Measurements from ENCODE around the gene MACROD2.
"Not testable (repeated sequence)": the region's sequence is repeated elsewhere in the genome, so short reads cannot be mapped to it uniquely, and the experiment has no call there.

The MACROD2 gene

DNA sequence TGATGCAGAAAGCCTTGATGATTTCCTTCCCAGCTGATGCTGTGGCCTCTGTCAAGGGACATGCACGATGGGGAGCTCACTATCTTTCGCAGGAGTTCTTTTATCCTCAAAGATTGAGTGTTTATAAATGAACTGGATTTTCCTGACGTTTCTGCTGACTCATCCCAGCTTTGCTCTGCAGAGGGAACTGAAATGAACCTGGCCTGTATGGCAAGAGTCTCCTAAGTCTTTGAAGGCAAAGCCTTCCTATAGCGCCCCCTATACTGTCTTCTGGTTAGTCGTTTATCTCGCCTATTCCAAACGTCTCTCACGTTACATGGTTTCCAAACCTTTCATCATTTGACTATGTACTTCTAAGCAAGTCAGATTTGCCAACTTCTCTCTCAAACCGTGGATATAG, 2012.6 kb downstream of the MACROD2 start:
- TF ChIP-seq, protein P1, sequence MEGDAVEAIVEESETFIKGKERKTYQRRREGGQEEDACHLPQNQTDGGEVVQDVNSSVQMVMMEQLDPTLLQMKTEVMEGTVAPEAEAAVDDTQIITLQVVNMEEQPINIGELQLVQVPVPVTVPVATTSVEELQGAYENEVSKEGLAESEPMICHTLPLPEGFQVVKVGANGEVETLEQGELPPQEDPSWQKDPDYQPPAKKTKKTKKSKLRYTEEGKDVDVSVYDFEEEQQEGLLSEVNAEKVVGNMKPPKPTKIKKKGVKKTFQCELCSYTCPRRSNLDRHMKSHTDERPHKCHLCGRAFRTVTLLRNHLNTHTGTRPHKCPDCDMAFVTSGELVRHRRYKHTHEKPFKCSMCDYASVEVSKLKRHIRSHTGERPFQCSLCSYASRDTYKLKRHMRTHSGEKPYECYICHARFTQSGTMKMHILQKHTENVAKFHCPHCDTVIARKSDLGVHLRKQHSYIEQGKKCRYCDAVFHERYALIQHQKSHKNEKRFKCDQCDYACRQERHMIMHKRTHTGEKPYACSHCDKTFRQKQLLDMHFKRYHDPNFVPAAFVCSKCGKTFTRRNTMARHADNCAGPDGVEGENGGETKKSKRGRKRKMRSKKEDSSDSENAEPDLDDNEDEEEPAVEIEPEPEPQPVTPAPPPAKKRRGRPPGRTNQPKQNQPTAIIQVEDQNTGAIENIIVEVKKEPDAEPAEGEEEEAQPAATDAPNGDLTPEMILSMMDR (conservative IDR thresholded peaks at IDR 0.05; ENCODE audit: low read depth, low read length) = no peak
- DNase-seq (ENCODE audit: low read depth) = no peak
- no peak overlapping the region for H3K4me3 ChIP-seq (ENCODE audit: low read length)

DNA sequence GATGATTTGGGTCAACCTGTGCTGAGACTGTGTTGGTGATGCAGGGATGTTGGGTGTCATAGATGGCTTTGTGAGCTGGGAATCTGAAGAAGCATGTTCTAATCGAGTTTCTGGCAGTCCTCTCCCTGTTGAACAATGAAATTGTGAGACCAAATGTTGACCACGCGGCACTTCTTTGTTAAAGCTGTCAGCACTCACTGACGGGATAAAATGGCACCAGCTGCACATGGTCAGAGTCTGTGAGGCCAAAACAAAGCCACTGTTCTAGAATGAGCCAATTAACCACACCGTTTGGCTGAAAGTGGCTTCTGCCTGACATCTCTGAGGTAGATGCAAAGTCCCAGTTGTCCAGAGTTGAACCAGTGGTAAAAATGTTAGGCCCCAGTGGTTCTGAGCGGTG, 2015.7 kb downstream of the MACROD2 start:
- H3K4me3 ChIP-seq (ENCODE audit: low read length) = no peak overlapping the region
- TF ChIP-seq, protein P1 (conservative IDR thresholded peaks at IDR 0.05; ENCODE audit: low read depth, low read length) = no peak

GRCh38 chr20:16011519-16011918, 2016.2 kb downstream of the MACROD2 start:
- no peak overlapping the region for H3K4me3 ChIP-seq (ENCODE audit: low read length)
- no peak for DNase-seq (ENCODE audit: low read depth)
- TF ChIP-seq, protein P1 (conservative IDR thresholded peaks at IDR 0.05; ENCODE audit: low read depth, low read length) = no peak

More for the DNA sequence above, 2015.7 kb downstream of the MACROD2 start:
- no peak for DNase-seq (ENCODE audit: low read depth)

- not testable (repeated sequence) for DNase-seq (ENCODE audit: low read depth); H3K4me3 ChIP-seq (ENCODE audit: low read length)
Measured at GRCh38 chr20:16012934-16013333, 2017.6 kb downstream of the MACROD2 start.

GRCh38 chr20:16013631-16014030, 2018.3 kb downstream of the MACROD2 start:
- TF ChIP-seq, protein P1 (conservative IDR thresholded peaks at IDR 0.05; ENCODE audit: low read depth, low read length) = no peak
- DNase-seq (ENCODE audit: low read depth) = no peak
- H3K4me3 ChIP-seq (ENCODE audit: low read length) = no peak overlapping the region

GRCh38 chr20:16014436-16014835, 2019.1 kb downstream of the MACROD2 start:
- TF ChIP-seq, protein P1 (conservative IDR thresholded peaks at IDR 0.05; ENCODE audit: low read depth, low read length) = no peak
- no peak for DNase-seq (ENCODE audit: low read depth)
- H3K4me3 ChIP-seq (ENCODE audit: low read length) = no peak overlapping the region

DNA sequence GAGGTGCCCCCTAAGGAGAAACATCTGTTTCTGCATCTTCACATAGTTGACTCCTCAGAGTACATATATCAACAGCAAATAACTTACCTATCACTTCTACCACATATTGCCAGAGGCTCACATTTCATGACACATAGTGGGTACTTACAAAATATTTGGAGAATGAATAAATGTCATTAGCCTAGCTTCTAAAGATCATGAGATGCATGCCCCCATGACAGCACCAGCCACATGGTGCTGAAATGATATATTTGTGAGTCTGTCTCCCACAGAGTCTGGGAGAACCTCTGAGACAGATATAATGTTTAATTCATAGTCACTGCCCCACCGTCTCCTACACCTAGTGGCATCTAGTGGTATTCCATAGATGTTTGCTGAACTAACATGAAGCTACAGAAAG, 2022.3 kb downstream of the MACROD2 start:
- TF ChIP-seq, protein P1 (conservative IDR thresholded peaks at IDR 0.05; ENCODE audit: low read depth, low read length) = no peak
- no peak for DNase-seq (ENCODE audit: low read depth)
- H3K4me3 ChIP-seq (ENCODE audit: low read length) = no peak overlapping the region

- H3K4me3 ChIP-seq (ENCODE audit: low read length) = no peak overlapping the region
- no peak for DNase-seq (ENCODE audit: low read depth)
- TF ChIP-seq, protein P1 (conservative IDR thresholded peaks at IDR 0.05; ENCODE audit: low read depth, low read length) = no peak
Measured at GRCh38 chr20:16018881-16019280, 2023.6 kb downstream of the MACROD2 start.

Measured in retinal pigment epithelial cell (primary cell).